KMS-11 (cell line): ENCODE data around the gene LAMB2.

ENCODE experiments used
- H2AFZ ChIP-seq: fragments of 200-600 bp; sonication (generic); 2 replicates; pipeline ENCODE4 v1.6.1; 2016; ENCODE audit warnings: antibody characterized with exemption, mixed run types, low read depth
- H3K27ac ChIP-seq: fragments of 200-600 bp; sonication (generic); 2 replicates; pipeline ENCODE4 v1.6.1; 2016; ENCODE audit warnings: mild to moderate bottlenecking, mixed run types
- H3K27me3 ChIP-seq: fragments of 200-600 bp; sonication (generic); 2 replicates; pipeline ENCODE4 v1.6.1; 2017; ENCODE audit warnings: mild to moderate bottlenecking, low read depth, mixed run types, moderate library complexity; ENCODE audit not compliant: insufficient read depth
- H3K36me3 ChIP-seq: fragments of 200-600 bp; sonication (generic); 2 replicates; pipeline ENCODE4 v1.6.1; 2017; ENCODE audit warnings: mild to moderate bottlenecking, mixed run types; ENCODE audit not compliant: insufficient read depth
- H3K4me1 ChIP-seq: fragments of 200-600 bp; sonication (generic); 2 replicates; pipeline ENCODE4 v1.6.1; 2016; ENCODE audit warnings: mild to moderate bottlenecking, low read depth, mixed run types; ENCODE audit not compliant: poor library complexity, severe bottlenecking
- H3K4me2 ChIP-seq: fragments of 200-600 bp; sonication (generic); 2 replicates; pipeline ENCODE4 v1.7.0; 2016; ENCODE audit warnings: mild to moderate bottlenecking, mixed run types
- H3K4me3 ChIP-seq: fragments of 200-600 bp; sonication (generic); IDR thresholded peaks from 2 replicates; pipeline ENCODE4 v1.6.1; 2017; ENCODE audit warnings: low read depth, low read length, mixed read lengths; ENCODE audit not compliant: insufficient read depth
- H3K79me2 ChIP-seq: fragments of 200-600 bp; sonication (generic); 2 replicates; pipeline ENCODE4 v1.6.1; 2016; ENCODE audit warnings: low read depth, mixed run types; ENCODE audit not compliant: insufficient read depth
- H3K9ac ChIP-seq: fragments of 200-600 bp; sonication (generic); 2 replicates; pipeline ENCODE4 v1.6.1; 2016; ENCODE audit warnings: mild to moderate bottlenecking, mixed run types
- H4K20me1 ChIP-seq: fragments of 200-600 bp; sonication (generic); 2 replicates; pipeline ENCODE4 v1.6.1; 2016; ENCODE audit warnings: mild to moderate bottlenecking, mixed run types; ENCODE audit not compliant: insufficient read depth
- TF ChIP-seq, protein P1 (sequence below): fragments of 200-600 bp; sonication (generic); conservative IDR thresholded peaks from 2 replicates; pipeline ENCODE4 v1.6.1; 2017; ENCODE audit warnings: low read depth, mild to moderate bottlenecking, antibody characterized with exemption, low read length, moderate library complexity, mixed read lengths

LAMB2 gene

GRCh38 chr3:49158103-49158709 lies 25.4 kb upstream of the LAMB2 start:
- Histone ChIP-seq H3K4me3 (no peak overlapping the region), H3K4me1 (no peaks in the 10 kb centered on the region), H3K9ac (no peak overlapping the region), H3K27ac (no peak overlapping the region), H3K4me2 (no peak overlapping the region), H2AFZ (no peak overlapping the region), H3K36me3 (no peaks in the 10 kb centered on the region), H3K27me3 (no peaks in the 10 kb centered on the region), H4K20me1 (no peaks in the 10 kb centered on the region), H3K79me2 (no peaks in the 10 kb centered on the region)
- TF ChIP-seq, protein P1, sequence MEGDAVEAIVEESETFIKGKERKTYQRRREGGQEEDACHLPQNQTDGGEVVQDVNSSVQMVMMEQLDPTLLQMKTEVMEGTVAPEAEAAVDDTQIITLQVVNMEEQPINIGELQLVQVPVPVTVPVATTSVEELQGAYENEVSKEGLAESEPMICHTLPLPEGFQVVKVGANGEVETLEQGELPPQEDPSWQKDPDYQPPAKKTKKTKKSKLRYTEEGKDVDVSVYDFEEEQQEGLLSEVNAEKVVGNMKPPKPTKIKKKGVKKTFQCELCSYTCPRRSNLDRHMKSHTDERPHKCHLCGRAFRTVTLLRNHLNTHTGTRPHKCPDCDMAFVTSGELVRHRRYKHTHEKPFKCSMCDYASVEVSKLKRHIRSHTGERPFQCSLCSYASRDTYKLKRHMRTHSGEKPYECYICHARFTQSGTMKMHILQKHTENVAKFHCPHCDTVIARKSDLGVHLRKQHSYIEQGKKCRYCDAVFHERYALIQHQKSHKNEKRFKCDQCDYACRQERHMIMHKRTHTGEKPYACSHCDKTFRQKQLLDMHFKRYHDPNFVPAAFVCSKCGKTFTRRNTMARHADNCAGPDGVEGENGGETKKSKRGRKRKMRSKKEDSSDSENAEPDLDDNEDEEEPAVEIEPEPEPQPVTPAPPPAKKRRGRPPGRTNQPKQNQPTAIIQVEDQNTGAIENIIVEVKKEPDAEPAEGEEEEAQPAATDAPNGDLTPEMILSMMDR = peak; percentile 51; the same call in 1 of the 2 replicates

DNA sequence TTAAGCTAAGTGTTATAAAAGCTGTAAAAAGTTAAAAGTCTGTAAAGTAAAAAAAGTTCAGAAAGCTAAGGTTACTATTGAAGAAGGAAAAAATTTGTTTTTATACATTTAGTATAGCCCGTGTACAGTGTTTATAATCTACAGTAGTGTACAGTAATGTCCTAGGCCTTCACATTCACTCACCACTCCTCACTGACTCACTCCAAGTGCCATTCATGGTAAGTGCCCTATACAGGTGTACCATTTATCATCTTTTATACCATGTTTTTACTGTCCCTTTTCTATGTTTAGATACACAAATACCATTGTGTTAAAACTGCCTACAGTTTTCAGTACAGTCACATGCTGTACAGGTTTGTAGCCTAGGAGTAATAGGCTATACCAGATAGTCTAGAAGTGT lies 24.4 kb upstream of the LAMB2 start:
- TF ChIP-seq, protein P1 = no peak
- H3K4me2 ChIP-seq = no peak overlapping the region
- H3K4me1 ChIP-seq = no peaks in the 10 kb centered on the region
- no peak overlapping the region for H3K4me3 ChIP-seq
- no peaks in the 10 kb centered on the region for H3K79me2 ChIP-seq
- H3K27me3 ChIP-seq = no peaks in the 10 kb centered on the region
- H4K20me1 ChIP-seq = no peaks in the 10 kb centered on the region
- H2AFZ ChIP-seq = no peak overlapping the region
- H3K36me3 ChIP-seq = no peaks in the 10 kb centered on the region
- H3K27ac ChIP-seq = no peak overlapping the region
- no peak overlapping the region for H3K9ac ChIP-seq

- Histone ChIP-seq H3K4me3 (no peak overlapping the region), H3K36me3 (no peaks in the 10 kb centered on the region), H3K79me2 (no peaks in the 10 kb centered on the region), H3K9ac (no peak overlapping the region), H3K27me3 (no peaks in the 10 kb centered on the region), H2AFZ (no peak overlapping the region), H3K27ac (no peak overlapping the region), H3K4me2 (no peak overlapping the region), H3K4me1 (no peaks in the 10 kb centered on the region), H4K20me1 (no peaks in the 10 kb centered on the region)
- TF ChIP-seq, protein P1 = no peak
Observed at GRCh38 chr3:49153349-49153912, 20.6 kb upstream of the LAMB2 start.

- no peak overlapping the region for H3K4me3 ChIP-seq
- no peak overlapping the region for H3K9ac ChIP-seq
- H2AFZ ChIP-seq = no peak overlapping the region
- no peaks in the 10 kb centered on the region for H4K20me1 ChIP-seq
- H3K27ac ChIP-seq = no peak overlapping the region
- H3K79me2 ChIP-seq = no peaks in the 10 kb centered on the region
- no peak overlapping the region for H3K4me2 ChIP-seq
- no peaks in the 10 kb centered on the region for H3K27me3 ChIP-seq
- H3K4me1 ChIP-seq = no peaks in the 10 kb centered on the region
- H3K36me3 ChIP-seq = no peaks in the 10 kb centered on the region
- TF ChIP-seq, protein P1 = no peak
Observed at GRCh38 chr3:49151610-49152009, 18.8 kb upstream of the LAMB2 start.
